Upper lobe of left lung (tissue), 6 donors: ENCODE data around the gene ITPKB. TPM values are rescaled to one million over a fixed set of nuclear protein-coding genes. Genes with fewer than 3 reads are reported as not detected.

ENCODE experiments used
- ATAC-seq, 2 donors: fragments of 200-7000 bp; cut with Tn5 transposase; one replicate each; pipeline ENCODE4 v1.9.1; 2022; ENCODE audit warnings: mild to moderate bottlenecking in 2 of 2, moderate library complexity in 2 of 2; ENCODE audit not compliant: low FRiP score in 2 of 2
- DNase-seq, 2 donors: peaks; one replicate each; pipeline ENCODE4 v3.0.0-alpha.2; 2019 to 2020
- H3K27ac ChIP-seq, 4 donors: fragments of 200-600 bp; sonication (generic); one replicate each; pipeline ENCODE4 v1.5.1; 2016 to 2019
- H3K27me3 ChIP-seq, 4 donors: fragments of 200-600 bp; sonication (generic); one replicate each; pipeline ENCODE4 v1.5.1; 2017 to 2019
- H3K36me3 ChIP-seq, 4 donors: fragments of 200-600 bp; sonication (generic); one replicate each; pipeline ENCODE4 v1.5.1; 2016 to 2019
- H3K4me1 ChIP-seq, 4 donors: fragments of 200-600 bp; sonication (generic); one replicate each; pipeline ENCODE4 v1.5.1; 2018 to 2019
- H3K4me3 ChIP-seq, 4 donors: fragments of 200-600 bp; sonication (generic); one replicate each; pipeline ENCODE4 v1.5.1; 2017 to 2019; ENCODE audit warnings: mild to moderate bottlenecking in 2 of 4, moderate library complexity in 1 of 4
- H3K9me3 ChIP-seq, 4 donors: fragments of 200-600 bp; sonication (generic); one replicate each; pipeline ENCODE4 v1.5.1; 2018 to 2019
- CTCF ChIP-seq, 6 experiments: fragments of 450-650 bp in 4 of 6; fragments of 200-600 bp in 2 of 6; sonication (generic) in 2 of 6; IDR thresholded peaks; one replicate each; pipeline ENCODE4 v1.5.1; 2016 to 2019; ENCODE audit warnings: antibody characterized with exemption in 6 of 6
- EP300 ChIP-seq, 4 donors: sonication (generic); formaldehyde crosslinking; IDR thresholded peaks; one replicate each; pipeline ENCODE4 v1.5.1; 2017; ENCODE audit warnings: antibody characterized with exemption in 4 of 4, control low read depth in 2 of 4
- POLR2A ChIP-seq, 4 donors: fragments of 450-650 bp; IDR thresholded peaks; one replicate each; pipeline ENCODE4 v1.5.1; 2016 to 2017; ENCODE audit warnings: antibody characterized with exemption in 4 of 4, mild to moderate bottlenecking in 2 of 4
- POLR2AphosphoS5 ChIP-seq, 2 donors: sonication (generic); formaldehyde crosslinking; IDR thresholded peaks; one replicate each; pipeline ENCODE4 v1.5.1; 2017; ENCODE audit warnings: antibody characterized with exemption in 2 of 2
- WGBS, 2 donors: methylation state at CpG; one replicate each; pipeline ENCODE4 v1.1.5; 2017 to 2018; 5-methylcytosine and 5-hydroxymethylcytosine counted together
- total RNA-seq, 6 donors: library from RNA; depleted of rRNA in 4 of 6; stranded (reverse); fragments of >200 nt in 4 of 6; gene quantifications; one replicate each; pipeline versions ENCODE4 v1.1.0 to v1.2.1, GENCODE V29; 2016 to 2021
- donor health status: DM: no; HTN: no; CAD: no; lungs with moderate emphysema.
- donor health status: DM: no; HTN: yes; CAD: no; lungs with severe emphysema.

Gene ITPKB
- total RNA-seq, 6 donors from 2014 or later: 19.8 to 62.9 (median 45.8) TPM

GRCh38 chr1:226679853-226680516 is 59.1 kb downstream of the ITPKB start:
- Histone ChIP-seq H3K27me3 (no peaks in the 10 kb centered on the region), H3K4me1 (peaks cover 64 to 84% (median 72%) of the 10 kb centered on the region in 4 donors), H3K9me3 (no peaks in the 10 kb centered on the region), H3K36me3 (no peaks in the 10 kb centered on the region), H3K27ac (peak overlapping the region; percentile 87 to 94 (median 91)), H3K4me3 (peak overlapping the region; percentile 26 to 48 (median 43))
- TF ChIP-seq EP300 (IDR thresholded peaks at IDR 0.05) (peak in 1 of 4 donors; percentile 73), POLR2AphosphoS5 (IDR thresholded peaks at IDR 0.05) (peak; percentile 63 to 90), POLR2A (IDR thresholded peaks at IDR 0.05) (peak in 2 of 4 donors; percentile 61 to 81), CTCF (IDR thresholded peaks at IDR 0.05) (peak in 3 of 6 experiments; percentile 4)
- DNase-seq (peak; percentile 92 to 96), ATAC-seq (peak; percentile 91 to 93)
- 12 to 27% methylated on average over 14 to 22 of the region's 22 CpGs for WGBS, 2 donors

DNA sequence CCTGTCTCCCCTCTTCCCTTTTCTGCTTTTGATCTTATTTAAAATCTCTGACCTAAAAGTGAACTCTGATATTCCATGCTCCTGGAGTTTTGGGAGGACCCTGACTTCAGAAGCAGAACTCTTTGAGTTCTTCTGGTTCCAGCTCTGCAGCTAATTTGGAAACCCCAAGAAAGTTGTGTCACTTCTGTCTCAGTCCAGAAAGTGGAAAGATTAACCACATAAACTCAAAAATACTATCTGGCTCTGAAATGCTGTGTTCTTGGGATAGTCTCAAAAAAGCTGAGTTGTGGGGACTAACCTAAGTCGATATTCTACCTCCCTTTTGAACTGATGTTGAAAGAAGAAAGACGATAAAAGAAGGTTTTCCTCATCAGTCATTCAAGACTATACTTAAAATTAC is 59.8 kb downstream of the ITPKB start:
- peaks cover 62 to 87% (median 74%) of the 10 kb centered on the region in 4 donors for H3K4me1 ChIP-seq
- ATAC-seq (no peak), DNase-seq (no peak)
- WGBS, 2 donors: 36 to 44% methylated on average over 2 of the region's 2 CpGs
- no peaks in the 10 kb centered on the region for H3K36me3 ChIP-seq
- no peak for TF ChIP-seq POLR2A (IDR thresholded peaks at IDR 0.05)
- no peak for TF ChIP-seq EP300 (IDR thresholded peaks at IDR 0.05)
- TF ChIP-seq CTCF (IDR thresholded peaks at IDR 0.05): no peak
- TF ChIP-seq POLR2AphosphoS5 (IDR thresholded peaks at IDR 0.05): no peak
- no peaks in the 10 kb centered on the region for H3K27me3 ChIP-seq
- H3K27ac ChIP-seq: peak overlapping the region; percentile 87 to 94 (median 91)
- H3K9me3 ChIP-seq: no peaks in the 10 kb centered on the region
- no peak overlapping the region for H3K4me3 ChIP-seq

- no peaks in the 10 kb centered on the region for H3K9me3 ChIP-seq
- DNase-seq (no peak), ATAC-seq (no peak)
- peak overlapping the region; percentile 87 to 94 (median 91) for H3K27ac ChIP-seq
- no peaks in the 10 kb centered on the region for H3K27me3 ChIP-seq
- peaks cover 66 to 89% (median 74%) of the 10 kb centered on the region in 4 donors for H3K4me1 ChIP-seq
- WGBS, 2 donors: 82 to 84% methylated on average over 8 of the region's 8 CpGs
- TF ChIP-seq POLR2AphosphoS5 (IDR thresholded peaks at IDR 0.05) (peak in 1 of 2 donors; percentile 10), POLR2A (IDR thresholded peaks at IDR 0.05) (no peak)
- H3K4me3 ChIP-seq: no peak overlapping the region
- no peaks in the 10 kb centered on the region for H3K36me3 ChIP-seq
Measured at GRCh38 chr1:226678701-226679100, 60.4 kb downstream of the ITPKB start.

- no peak for DNase-seq
- Histone ChIP-seq H3K9me3 (no peaks in the 10 kb centered on the region), H3K4me1 (peaks cover 67 to 89% (median 76%) of the 10 kb centered on the region in 4 donors), H3K27me3 (no peaks in the 10 kb centered on the region), H3K4me3 (no peak overlapping the region), H3K27ac (peak overlapping the region; percentile 87 to 94 (median 91)), H3K36me3 (no peaks in the 10 kb centered on the region)
- WGBS, 2 donors: 80 to 84% methylated on average over 2 of the region's 2 CpGs
- ATAC-seq: no peak
- TF ChIP-seq EP300 (IDR thresholded peaks at IDR 0.05) (no peak), POLR2A (IDR thresholded peaks at IDR 0.05) (no peak), POLR2AphosphoS5 (IDR thresholded peaks at IDR 0.05) (no peak), CTCF (IDR thresholded peaks at IDR 0.05) (no peak)
Measured at GRCh38 chr1:226678251-226678650, 60.8 kb downstream of the ITPKB start.

DNA sequence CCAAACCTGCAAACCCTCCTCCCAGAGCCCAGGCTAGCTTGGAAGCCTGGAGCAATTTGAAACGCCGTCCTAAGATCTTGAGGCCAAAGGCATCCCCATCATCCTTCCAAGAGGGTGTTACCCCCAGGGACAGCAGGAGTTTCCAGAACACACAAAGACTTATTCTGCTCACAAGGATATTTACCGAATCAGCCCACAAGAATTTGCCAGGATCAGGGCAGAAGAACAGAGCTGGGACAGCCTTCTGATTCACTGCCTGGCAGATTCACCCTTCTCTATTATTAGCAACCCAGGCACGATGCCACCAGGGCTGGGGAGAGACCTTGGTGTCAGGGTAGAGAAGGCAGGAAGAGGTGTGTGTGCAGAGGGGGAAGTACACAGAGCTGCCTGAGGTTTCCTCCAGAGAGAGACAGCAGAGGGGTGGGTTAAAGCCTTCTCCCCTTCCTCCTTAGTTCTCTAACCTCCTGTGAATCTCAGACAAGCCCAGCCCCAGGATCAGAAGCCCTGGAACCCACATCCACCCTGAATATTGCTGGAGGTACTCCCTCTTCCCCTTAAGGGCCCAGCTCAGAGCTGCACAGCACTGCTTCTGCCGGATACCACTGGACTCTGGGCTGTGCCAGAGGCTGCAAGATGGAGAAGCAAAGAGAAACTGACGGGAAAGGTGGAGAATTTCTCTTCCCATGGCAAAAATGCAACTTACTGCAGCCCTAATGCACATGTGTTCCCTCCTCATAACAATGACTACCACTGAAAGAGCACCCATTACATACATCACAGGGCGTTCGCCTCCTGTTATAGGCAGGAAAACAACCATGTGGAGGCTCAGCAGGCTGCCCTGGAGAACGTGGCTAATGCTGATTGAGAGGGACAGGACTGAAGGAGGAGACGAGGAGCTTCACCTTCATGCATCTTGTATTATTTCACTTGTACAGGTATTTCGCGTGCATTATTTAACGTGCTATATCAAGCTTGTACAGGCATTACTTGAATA is 61.8 kb downstream of the ITPKB start:
- TF ChIP-seq CTCF (IDR thresholded peaks at IDR 0.05): no peak
- no peak for TF ChIP-seq POLR2A (IDR thresholded peaks at IDR 0.05)
- peak in 1 of 4 donors; percentile 67 for TF ChIP-seq EP300 (IDR thresholded peaks at IDR 0.05)
- TF ChIP-seq POLR2AphosphoS5 (IDR thresholded peaks at IDR 0.05): peak; percentile 43 to 71
- H3K4me3 ChIP-seq: no peak overlapping the region
- DNase-seq (peak in 1 of 2 donors; percentile 80), ATAC-seq (peak; percentile 56 to 58)
- H3K36me3 ChIP-seq: no peaks in the 10 kb centered on the region
- 60 to 62% methylated on average over 12 to 13 of the region's 13 CpGs for WGBS, 2 donors
- H3K9me3 ChIP-seq: no peaks in the 10 kb centered on the region
- H3K27me3 ChIP-seq: no peaks in the 10 kb centered on the region
- H3K4me1 ChIP-seq: peaks cover 65 to 86% (median 77%) of the 10 kb centered on the region in 4 donors
- peak overlapping the region; percentile 77 to 94 (median 89) for H3K27ac ChIP-seq
